GM12801 (cell line): ENCODE measurements around the gene PTPN11.

Experiments used
- TF ChIP-seq, protein P1 (sequence below): IDR thresholded peaks from one replicate; pipeline ENCODE4 v1.5.1; 2011; ENCODE audit warnings: control low read depth; ENCODE audit not compliant: insufficient read length; ENCODE audit errors: extremely low read depth

Gene PTPN11

DNA sequence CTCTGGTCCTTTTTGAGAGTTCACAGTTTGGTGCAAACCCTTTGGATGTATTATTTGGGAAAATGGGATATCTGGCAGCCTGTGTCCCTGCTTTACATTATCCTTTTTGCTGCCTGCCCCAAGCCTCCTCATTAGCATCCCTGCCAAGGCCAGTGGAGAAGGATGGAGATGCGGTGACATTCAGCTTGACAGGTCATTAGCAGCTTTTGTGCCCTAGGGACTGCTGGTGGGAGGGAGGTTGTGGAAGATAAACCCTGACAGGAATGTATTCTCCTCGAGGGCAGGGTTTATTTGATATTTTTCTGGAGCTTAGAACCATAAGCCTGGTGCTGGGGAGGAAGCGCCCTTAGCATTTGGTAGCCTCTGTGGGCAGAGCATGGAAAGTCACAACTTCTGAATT is 49.3 kb downstream of the PTPN11 start:
- TF ChIP-seq, protein P1, sequence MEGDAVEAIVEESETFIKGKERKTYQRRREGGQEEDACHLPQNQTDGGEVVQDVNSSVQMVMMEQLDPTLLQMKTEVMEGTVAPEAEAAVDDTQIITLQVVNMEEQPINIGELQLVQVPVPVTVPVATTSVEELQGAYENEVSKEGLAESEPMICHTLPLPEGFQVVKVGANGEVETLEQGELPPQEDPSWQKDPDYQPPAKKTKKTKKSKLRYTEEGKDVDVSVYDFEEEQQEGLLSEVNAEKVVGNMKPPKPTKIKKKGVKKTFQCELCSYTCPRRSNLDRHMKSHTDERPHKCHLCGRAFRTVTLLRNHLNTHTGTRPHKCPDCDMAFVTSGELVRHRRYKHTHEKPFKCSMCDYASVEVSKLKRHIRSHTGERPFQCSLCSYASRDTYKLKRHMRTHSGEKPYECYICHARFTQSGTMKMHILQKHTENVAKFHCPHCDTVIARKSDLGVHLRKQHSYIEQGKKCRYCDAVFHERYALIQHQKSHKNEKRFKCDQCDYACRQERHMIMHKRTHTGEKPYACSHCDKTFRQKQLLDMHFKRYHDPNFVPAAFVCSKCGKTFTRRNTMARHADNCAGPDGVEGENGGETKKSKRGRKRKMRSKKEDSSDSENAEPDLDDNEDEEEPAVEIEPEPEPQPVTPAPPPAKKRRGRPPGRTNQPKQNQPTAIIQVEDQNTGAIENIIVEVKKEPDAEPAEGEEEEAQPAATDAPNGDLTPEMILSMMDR, result no peak

DNA sequence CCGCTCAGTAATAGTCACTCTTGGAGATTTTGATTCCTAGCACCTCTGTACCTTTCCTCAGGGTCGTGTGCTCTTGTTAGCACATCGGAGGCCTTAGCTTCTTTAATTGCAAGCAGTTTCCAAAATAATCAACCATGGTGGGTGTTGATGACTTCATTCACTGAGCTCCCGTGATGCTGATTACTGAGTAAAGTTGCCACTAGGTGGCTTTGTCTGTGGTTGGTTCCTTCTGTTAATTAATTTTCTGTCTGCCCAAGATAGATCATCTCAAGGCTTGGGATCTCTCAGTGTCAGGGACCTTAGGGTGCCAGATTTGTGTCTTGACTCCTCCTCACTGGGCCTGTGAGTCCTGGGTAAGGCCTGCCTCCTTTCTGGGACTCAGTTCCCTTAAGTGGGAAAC is 54.3 kb downstream of the PTPN11 start:
- TF ChIP-seq, protein P1, result no peak

DNA sequence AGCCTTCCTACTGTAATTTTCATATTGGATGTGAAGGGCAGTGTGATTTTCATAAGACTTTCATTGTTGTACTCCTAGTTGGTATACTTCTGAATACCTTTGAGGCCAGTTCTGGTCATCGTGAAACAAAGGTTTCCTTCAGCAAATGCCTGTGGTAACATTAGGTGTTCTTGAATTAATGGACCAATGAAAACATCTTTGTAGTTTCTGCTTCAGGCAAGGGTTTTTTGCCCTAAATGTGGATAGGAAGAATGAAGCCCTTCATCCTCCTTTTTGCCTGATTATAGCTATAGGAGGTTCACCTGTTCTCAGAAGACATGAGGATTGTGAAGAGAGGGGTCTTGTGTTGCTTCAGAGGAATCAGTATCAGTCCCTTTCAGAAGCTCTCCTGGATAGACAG is 60.7 kb downstream of the PTPN11 start:
- TF ChIP-seq, protein P1, result no peak

DNA sequence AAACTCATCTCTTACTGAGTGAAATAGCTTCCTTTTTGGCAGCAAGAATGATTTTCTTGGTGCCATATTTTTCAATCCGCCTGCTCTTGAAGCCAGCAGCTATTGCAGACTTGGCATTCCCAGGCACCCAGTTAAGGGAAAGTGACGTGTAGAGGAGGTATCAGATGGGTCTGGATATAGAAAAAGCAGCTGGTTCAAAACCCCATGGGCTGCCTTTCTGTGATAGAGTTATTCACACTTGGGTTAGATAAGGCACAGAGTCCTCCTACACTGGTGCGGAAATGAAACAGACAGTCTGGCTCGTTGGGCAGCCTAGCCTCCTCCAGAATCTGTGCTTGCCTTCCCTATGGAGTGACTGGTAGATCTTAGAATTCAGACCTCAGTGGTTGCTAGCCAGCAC is 62.2 kb downstream of the PTPN11 start:
- TF ChIP-seq, protein P1, result no peak

DNA sequence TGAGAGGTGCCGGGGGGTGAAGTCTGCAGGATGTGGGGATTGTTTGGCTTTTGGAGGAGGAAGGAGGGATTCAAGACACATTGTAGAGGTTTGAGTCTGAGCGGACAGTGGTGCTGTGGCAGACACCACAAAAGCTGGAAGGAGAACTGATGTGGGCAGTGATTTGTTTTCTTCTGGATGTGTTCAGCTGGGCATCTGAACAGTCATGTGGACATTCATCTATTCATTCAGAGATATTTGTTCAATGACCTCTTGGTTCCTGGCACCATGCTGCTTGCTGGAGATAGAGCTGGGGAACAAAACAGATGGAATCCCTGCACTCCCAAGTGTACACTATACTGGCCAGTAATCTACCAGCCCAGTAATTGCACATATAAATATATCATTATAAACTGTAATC is 64.0 kb downstream of the PTPN11 start:
- TF ChIP-seq, protein P1, result no peak

DNA sequence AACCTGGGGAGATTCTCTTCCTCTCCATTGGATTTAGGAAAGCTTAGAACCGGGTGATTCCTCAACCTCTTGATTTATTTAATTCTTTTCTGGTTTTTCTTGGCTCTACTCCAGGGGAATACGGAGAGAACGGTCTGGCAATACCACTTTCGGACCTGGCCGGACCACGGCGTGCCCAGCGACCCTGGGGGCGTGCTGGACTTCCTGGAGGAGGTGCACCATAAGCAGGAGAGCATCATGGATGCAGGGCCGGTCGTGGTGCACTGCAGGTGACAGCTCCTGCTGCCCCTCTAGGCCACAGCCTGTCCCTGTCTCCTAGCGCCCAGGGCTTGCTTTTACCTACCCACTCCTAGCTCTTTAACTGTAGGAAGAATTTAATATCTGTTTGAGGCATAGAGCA is 67.6 kb downstream of the PTPN11 start:
- TF ChIP-seq, protein P1, result no peak

DNA sequence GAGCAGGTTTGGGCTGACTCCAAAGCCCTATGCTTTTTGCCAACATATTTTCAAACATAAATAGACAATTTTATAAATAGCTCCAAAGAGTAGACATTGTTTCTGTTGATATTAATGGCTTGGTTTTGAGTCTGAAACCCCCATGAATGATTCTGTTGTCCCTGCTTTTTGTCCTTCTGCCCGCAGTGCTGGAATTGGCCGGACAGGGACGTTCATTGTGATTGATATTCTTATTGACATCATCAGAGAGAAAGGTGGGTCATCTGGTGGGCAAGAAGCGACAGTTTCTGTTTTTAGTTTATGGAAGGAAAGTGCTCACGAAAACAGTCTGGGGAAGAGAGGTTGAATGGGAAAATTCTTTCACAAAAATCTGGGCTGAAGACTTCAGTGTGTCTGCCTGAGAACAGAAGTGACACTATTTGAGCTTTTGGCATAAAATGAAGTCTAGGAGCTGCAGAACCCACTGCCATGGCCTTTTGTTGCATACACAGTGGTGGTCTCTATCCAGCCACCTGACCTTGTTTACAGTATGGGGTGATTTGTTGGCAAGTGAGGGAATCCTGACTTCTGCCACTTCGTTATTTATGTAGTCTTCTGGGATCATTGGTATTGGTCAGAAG is 69.6 kb downstream of the PTPN11 start:
- TF ChIP-seq, protein P1, result no peak
